Activated effector memory CD4-positive, alpha-beta T cell treated with anti-CD3 and anti-CD28 coated beads, Interleukin-2, amount 50 U/mL, for 16 hours (primary cell): ENCODE measurements around the gene TMEM229B.
"Not testable (repeated sequence)": the region's sequence is repeated elsewhere in the genome, so short reads cannot be mapped to it uniquely, and the experiment has no call there.

Source experiments
- DNase-seq: peaks from one replicate; pipeline ENCODE4 v3.0.0-alpha.2; 2020

The TMEM229B gene

GRCh38 chr14:67483579-67484285 is 4.8 kb downstream of the TMEM229B start:
- no peak for DNase-seq

- no peak for DNase-seq
Measured at GRCh38 chr14:67482231-67483164, 6.0 kb downstream of the TMEM229B start.

- DNase-seq = no peak
Measured at GRCh38 chr14:67480011-67480410, 8.5 kb downstream of the TMEM229B start.

- DNase-seq = no peak
Measured at GRCh38 chr14:67478800-67479084, 9.8 kb downstream of the TMEM229B start.

- DNase-seq = no peak
Measured at GRCh38 chr14:67477926-67478799, 10.4 kb downstream of the TMEM229B start.

GRCh38 chr14:67474366-67474765 is 14.2 kb downstream of the TMEM229B start:
- no peak for DNase-seq

GRCh38 chr14:67473290-67474082 is 15.0 kb downstream of the TMEM229B start:
- DNase-seq = no peak

- no peak for DNase-seq
Measured at GRCh38 chr14:67472726-67473125, 15.8 kb downstream of the TMEM229B start.

- DNase-seq = no peak
Measured at GRCh38 chr14:67469954-67470353, 18.6 kb downstream of the TMEM229B start.

GRCh38 chr14:67468378-67468730 is 20.2 kb downstream of the TMEM229B start:
- no peak for DNase-seq

- DNase-seq = no peak
Measured at GRCh38 chr14:67467134-67467533, 21.4 kb downstream of the TMEM229B start.

- DNase-seq = no peak
Measured at GRCh38 chr14:67464879-67465278, 23.6 kb downstream of the TMEM229B start.

GRCh38 chr14:67464377-67464776 is 24.1 kb downstream of the TMEM229B start:
- no peak for DNase-seq

- DNase-seq = no peak
Measured at GRCh38 chr14:67463900-67464299, 24.6 kb downstream of the TMEM229B start.

GRCh38 chr14:67461996-67462395 is 26.5 kb downstream of the TMEM229B start:
- no peak for DNase-seq

GRCh38 chr14:67461341-67461985 is 27.1 kb downstream of the TMEM229B start:
- no peak for DNase-seq

- no peak for DNase-seq
Measured at GRCh38 chr14:67459336-67459735, 29.2 kb downstream of the TMEM229B start.

- no peak for DNase-seq
Measured at GRCh38 chr14:67457782-67458181, 30.7 kb downstream of the TMEM229B start.

- DNase-seq = no peak
Measured at GRCh38 chr14:67456732-67457131, 31.8 kb downstream of the TMEM229B start.

- no peak for DNase-seq
Measured at GRCh38 chr14:67453575-67454300, 34.8 kb downstream of the TMEM229B start.

GRCh38 chr14:67451667-67452066 is 36.9 kb downstream of the TMEM229B start:
- DNase-seq = not testable (repeated sequence)
